Fibroblast of skin of abdomen (primary cell): ENCODE measurements around the gene RFLNA.
"Not testable (repeated sequence)": the region's sequence is repeated elsewhere in the genome, so short reads cannot be mapped to it uniquely, and the experiment has no call there.

Experiments
- DNase-seq: peaks from one replicate; pipeline ENCODE4 v3.0.0-alpha.2; 2013

Gene RFLNA

DNA sequence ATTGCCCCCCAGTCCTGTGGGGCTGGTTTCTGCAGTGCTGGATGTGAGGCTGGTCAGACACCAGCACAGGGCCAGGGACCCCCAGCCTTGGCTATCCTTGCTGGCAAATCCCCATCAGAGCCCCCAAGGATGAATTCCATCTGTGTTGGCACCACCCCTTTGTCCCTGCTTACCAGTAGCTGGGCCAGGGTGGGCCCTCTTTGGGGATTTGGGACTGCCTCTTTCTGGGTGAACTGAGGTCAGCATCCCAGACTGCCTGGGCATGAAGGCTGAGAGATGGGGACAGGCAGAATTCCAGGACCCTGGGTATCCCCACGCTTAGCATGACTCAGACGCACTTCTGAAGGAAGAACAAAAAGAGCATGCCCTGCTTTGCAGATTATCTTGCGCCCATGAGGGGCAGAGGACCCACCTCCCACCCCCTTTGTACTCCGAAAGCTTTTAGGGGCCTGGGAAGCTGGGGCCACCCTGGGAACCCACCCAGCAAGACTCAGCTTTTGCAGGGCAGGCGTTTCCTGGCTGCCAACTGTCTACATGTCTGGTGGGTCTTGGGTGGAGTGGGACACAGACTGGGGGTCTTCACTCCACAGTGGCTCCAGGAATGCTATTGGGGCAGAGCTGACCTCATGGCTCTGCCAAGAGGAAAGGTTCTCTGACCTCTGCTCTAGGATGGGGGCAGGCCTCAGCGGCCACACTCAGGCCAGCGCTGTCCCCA, 26.8 kb downstream of the RFLNA start:
- DNase-seq: peak; percentile 45

DNA sequence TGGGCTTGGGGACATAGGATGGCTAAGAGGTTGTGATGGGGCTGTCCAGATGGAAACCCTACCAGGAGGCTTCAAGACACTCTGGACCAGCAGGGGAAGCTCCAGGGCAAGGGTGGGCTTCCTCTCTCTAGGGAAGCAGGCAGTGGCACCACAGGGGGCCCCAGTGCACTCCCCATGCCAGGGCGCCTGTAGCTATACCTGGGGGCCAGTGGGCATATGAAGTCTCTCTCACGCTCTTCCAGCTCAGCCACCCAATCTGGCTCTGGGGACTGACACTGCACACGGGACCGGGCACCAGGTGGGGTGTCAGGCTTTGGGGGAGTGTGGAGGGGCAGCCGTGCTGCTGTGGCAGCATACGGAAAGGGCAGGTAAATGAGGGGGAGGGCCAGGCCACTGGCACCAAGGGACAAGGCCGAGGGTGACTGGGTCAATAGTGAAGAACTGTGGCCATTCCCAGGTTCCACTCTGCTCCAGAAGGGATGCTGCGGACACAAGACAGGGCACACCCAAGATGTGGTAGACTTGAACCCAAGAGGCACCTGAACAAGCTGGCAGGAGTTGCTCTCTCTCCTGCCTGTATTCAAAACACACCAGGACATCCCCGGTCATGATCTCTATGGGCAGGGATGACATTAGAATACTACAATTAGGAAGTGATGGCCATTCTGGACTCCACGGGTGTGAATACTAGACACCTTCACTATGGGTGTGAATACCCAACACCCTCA, 27.5 kb downstream of the RFLNA start:
- peak; percentile 23 for DNase-seq

DNA sequence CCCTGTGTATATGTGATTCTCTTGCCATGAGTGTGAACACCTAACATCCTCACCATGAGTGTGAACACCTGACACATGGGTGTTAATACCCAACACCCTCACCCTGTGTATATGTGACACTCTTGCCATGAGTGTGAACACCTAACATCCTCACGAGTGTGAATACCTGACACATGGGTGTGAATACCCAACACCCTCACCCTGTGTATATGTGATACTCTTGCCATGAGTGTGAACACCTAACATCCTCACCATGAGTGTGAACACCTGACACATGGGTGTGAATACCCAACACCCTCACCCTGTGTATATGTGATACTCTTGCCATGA, 28.1 kb downstream of the RFLNA start:
- DNase-seq: not testable (repeated sequence)

GRCh38 chr12:124323771-124324530, 29.1 kb downstream of the RFLNA start:
- DNase-seq: no peak

GRCh38 chr12:124324803-124325705, 30.2 kb downstream of the RFLNA start:
- DNase-seq: no peak

- DNase-seq: no peak
Observed at GRCh38 chr12:124326104-124326503, 31.2 kb downstream of the RFLNA start.

DNA sequence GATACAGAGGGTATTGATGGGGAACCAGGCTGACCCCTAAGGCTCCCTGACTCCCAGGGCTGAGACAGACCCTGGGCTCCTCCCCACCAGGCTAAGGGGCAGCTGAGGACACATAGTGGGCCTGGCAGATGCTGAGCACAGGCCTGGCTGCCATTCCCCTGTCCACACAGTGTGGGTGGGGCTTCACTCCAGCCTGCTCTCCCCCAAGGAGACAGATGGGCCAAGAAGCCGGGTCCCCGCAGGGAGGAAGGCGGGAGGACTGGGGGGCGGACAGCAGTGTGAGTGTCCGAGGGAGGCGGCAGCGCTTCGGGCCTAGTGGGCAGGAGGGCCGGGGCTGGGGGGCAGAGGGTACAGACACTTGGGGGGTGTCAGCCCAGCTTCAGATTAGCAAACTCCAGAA, 32.0 kb downstream of the RFLNA start:
- DNase-seq: no peak

GRCh38 chr12:124327362-124328043, 32.6 kb downstream of the RFLNA start:
- DNase-seq: no peak

GRCh38 chr12:124328116-124328515, 33.2 kb downstream of the RFLNA start:
- DNase-seq: no peak

DNA sequence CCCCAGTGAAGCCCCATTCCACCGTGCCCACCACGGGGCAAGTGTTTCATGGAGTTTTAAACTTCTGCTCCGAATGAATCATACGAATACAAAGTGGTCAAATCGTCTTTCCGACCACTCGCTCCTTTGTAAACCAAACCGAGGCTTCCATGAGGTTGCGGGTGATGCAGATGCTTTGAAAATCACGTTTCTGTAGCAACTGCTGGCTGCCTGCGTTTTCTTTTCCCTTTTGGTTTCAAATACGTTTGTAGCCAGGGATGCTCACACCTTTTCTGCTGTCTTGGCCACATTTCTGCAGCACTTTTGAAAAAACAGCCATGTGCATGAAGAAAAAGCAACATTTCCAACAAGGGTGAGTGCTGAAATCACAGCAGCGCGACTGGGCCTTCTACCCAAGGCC, 33.7 kb downstream of the RFLNA start:
- DNase-seq: no peak

GRCh38 chr12:124332058-124332672, 37.3 kb downstream of the RFLNA start:
- no peak for DNase-seq

DNA sequence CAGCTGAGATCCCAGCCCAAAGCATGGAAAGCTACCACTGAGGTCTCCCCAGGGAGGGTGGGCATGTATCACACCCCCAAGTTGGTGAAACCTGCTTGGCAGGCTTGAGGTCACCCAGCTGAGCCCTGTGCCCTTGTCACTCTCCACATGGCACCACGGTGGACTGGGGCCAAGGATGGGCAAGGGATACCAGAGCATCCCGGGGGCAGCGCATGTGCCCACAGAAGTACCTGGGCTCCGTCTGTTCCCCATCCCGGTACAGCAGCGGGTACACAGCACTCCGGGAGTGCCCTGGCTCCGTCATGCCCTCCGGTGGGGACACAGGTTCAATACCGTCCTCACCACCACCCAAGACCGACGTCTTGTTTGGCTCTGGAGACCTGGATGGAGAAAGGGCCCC, 38.0 kb downstream of the RFLNA start:
- DNase-seq: no peak

DNA sequence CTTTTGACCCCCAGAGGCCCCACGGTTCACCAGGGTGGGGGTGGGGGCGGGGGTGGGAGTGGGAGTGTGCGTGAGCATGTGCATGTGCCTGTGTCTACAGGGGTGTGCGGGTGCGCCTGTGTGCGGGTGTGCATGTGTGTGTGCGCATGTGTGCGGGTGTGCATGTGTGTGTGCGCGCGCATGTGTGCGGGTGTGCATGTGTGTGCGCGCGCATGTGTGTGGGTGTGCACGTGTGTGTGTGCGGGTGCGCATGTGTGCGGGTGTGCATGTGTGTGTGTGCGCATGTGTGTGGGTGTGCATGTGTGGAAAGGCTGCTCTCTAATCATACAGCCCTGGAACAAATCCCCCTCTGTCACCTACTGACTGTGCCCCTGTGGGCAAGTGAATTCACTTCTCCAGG, 38.8 kb downstream of the RFLNA start:
- no peak for DNase-seq

- no peak for DNase-seq
Observed at GRCh38 chr12:124334266-124334665, 39.4 kb downstream of the RFLNA start.

GRCh38 chr12:124334976-124335375, 40.1 kb downstream of the RFLNA start:
- no peak for DNase-seq

DNA sequence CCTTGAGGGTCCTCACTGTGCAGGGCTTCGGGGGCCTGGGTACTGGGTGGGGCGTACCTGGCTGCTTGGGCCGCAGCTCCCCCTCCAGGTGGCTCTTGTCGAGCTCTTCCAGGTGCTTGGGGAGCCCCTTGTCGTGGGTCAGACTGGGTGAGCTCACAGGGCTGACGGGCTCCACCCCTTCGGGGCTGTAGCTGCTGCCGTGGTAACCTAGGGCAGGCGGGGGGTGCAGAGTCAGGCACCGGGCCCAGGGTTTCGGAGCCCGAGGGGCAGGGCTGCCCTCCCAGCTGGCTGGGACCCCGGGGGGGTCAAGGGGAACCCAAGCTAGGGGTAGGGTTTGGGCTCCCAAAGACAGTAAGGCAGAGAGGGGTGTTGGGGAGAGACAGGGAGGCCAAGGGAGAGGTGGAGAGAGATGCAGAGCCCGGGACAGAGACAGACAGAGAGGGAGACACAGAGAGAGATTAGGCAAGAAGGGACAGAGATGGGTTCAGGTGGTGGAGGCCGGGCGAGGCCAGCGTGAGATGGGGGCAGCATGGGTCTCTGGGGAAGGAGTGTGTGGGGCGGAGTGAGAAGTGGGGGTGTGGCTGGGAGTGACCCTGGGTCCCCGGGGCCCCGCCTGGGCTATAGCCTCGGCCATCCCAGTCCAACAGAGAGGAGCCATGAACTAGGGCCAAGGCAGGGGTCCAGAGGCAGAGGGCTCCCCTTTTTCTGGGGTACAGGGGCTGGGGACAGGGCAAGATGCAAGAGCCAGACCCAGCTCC, 40.7 kb downstream of the RFLNA start:
- no peak for DNase-seq

GRCh38 chr12:124336184-124336437, 41.2 kb downstream of the RFLNA start:
- no peak for DNase-seq

- no peak for DNase-seq
Observed at GRCh38 chr12:124336742-124337520, 42.0 kb downstream of the RFLNA start.

- DNase-seq: no peak
Observed at GRCh38 chr12:124337622-124338021, 42.7 kb downstream of the RFLNA start.

DNA sequence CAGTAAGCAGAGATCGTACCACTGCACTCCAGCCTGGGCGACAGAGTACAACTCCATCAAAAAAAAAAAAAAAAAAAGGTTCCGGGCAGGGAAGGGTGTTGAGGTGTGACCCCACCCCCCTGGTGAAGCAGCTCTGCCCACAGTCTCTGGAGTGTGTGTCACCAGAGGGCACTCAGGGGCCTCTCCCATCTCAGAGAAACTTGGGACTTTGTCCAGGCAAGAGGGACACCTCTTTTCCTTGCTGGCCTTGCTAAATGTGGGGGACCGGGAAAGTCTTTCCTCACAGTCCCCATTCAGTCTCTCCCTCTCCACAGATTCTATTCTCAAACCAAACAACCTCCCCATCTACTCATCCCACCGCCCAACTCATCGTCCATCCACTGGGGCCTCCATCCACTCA, 43.6 kb downstream of the RFLNA start:
- DNase-seq: no peak
